Uterus (tissue), 2 donors: ENCODE data around the gene SPON1.

Source experiments
- POLR2A ChIP-seq, 2 donors: fragments of 450-650 bp; IDR thresholded peaks; one replicate each; pipeline ENCODE4 v1.6.1; 2016; ENCODE audit warnings: antibody characterized with exemption in 2 of 2, mild to moderate bottlenecking in 1 of 2, moderate library complexity in 1 of 2
- TF ChIP-seq, protein P1 (sequence below), 4 experiments: fragments of 200-600 bp in 2 of 4; fragments of 450-650 bp in 2 of 4; sonication (generic) in 2 of 4; IDR thresholded peaks; one replicate each; pipeline ENCODE4 v1.5.1; 2016 to 2019; ENCODE audit warnings: antibody characterized with exemption in 4 of 4, mild to moderate bottlenecking in 2 of 4, moderate library complexity in 1 of 4

- TF ChIP-seq, protein P1, sequence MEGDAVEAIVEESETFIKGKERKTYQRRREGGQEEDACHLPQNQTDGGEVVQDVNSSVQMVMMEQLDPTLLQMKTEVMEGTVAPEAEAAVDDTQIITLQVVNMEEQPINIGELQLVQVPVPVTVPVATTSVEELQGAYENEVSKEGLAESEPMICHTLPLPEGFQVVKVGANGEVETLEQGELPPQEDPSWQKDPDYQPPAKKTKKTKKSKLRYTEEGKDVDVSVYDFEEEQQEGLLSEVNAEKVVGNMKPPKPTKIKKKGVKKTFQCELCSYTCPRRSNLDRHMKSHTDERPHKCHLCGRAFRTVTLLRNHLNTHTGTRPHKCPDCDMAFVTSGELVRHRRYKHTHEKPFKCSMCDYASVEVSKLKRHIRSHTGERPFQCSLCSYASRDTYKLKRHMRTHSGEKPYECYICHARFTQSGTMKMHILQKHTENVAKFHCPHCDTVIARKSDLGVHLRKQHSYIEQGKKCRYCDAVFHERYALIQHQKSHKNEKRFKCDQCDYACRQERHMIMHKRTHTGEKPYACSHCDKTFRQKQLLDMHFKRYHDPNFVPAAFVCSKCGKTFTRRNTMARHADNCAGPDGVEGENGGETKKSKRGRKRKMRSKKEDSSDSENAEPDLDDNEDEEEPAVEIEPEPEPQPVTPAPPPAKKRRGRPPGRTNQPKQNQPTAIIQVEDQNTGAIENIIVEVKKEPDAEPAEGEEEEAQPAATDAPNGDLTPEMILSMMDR (IDR thresholded peaks at IDR 0.05) = no peak
- TF ChIP-seq POLR2A (IDR thresholded peaks at IDR 0.05) = no peak
Observed at GRCh38 chr11:14144934-14145333, 182.4 kb downstream of the SPON1 start.
